ENCODE data around the gene CCSER1. TPM values are rescaled to one million over a fixed set of nuclear protein-coding genes. Genes with fewer than 3 reads are reported as not detected.
"Not testable (repeated sequence)": the region's sequence is repeated elsewhere in the genome, so short reads cannot be mapped to it uniquely, and the experiment has no call there.

The CCSER1 gene
- total RNA-seq, 2 donors from 2014 or later, result 11.8 to 12.5 TPM

DNA sequence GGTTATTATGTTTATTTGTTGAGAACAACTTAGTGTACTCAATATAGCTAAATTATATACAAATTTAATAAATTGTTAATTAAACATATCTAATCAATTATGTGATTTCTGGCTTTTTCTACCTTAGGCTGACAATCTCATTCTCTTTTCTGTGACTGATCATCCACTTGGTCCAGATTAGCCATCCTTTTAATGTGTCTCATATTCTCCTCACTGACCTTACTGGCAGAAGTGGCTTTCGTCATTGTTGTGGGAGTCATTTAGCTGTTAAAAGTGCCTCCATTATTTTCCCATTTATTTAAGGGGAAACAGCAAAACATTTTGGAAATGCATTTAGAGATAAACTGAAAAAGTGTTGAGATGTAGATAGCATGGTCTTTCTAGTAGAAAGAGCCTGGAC, 172.2 kb downstream of the CCSER1 start:
- H3K4me1 ChIP-seq, result no peaks in the 10 kb centered on the region
- no peaks in the 10 kb centered on the region for H3K9me3 ChIP-seq
- no peaks in the 10 kb centered on the region for H3K36me3 ChIP-seq
- no peak for DNase-seq (ENCODE audit: low spot score)
- H3K27me3 ChIP-seq, result no peaks in the 10 kb centered on the region
- no peak overlapping the region for H3K4me3 ChIP-seq
- no peak overlapping the region for H3K27ac ChIP-seq
- no peak for TF ChIP-seq CTCF (IDR thresholded peaks at IDR 0.05)

- no peak overlapping the region for H3K27ac ChIP-seq
- no peaks in the 10 kb centered on the region for H3K4me1 ChIP-seq
- DNase-seq (ENCODE audit: low spot score), result no peak
- H3K4me3 ChIP-seq, result no peak overlapping the region
- no peaks in the 10 kb centered on the region for H3K9me3 ChIP-seq
- no peaks in the 10 kb centered on the region for H3K27me3 ChIP-seq
- H3K36me3 ChIP-seq, result no peaks in the 10 kb centered on the region
- TF ChIP-seq CTCF (IDR thresholded peaks at IDR 0.05), result no peak
These were observed 179.6 kb downstream of the CCSER1 start for GRCh38 chr4:90306810-90307209.

DNA sequence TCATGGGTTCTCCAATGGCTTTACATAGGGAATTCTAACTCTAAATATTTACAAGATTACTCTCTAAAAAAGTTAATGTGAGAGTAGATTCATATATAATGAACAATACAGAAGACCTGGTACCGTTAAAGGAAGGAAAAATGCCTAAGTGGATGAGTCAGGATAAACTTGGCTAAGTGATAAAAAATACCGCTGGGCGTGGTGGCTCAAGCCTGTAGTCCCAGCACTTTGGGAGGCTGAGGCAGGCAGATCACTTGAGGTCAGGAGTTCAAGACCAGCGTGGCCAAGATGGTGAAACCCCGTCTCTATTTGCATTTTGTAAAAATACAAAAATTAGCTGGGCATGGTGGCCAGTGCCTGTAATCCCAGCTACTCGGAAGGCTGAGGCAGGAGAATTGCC, 189.9 kb downstream of the CCSER1 start:
- not testable (repeated sequence) for H3K27ac ChIP-seq; H3K27me3 ChIP-seq; H3K36me3 ChIP-seq; H3K4me1 ChIP-seq; DNase-seq (ENCODE audit: low spot score); H3K9me3 ChIP-seq; H3K4me3 ChIP-seq

DNA sequence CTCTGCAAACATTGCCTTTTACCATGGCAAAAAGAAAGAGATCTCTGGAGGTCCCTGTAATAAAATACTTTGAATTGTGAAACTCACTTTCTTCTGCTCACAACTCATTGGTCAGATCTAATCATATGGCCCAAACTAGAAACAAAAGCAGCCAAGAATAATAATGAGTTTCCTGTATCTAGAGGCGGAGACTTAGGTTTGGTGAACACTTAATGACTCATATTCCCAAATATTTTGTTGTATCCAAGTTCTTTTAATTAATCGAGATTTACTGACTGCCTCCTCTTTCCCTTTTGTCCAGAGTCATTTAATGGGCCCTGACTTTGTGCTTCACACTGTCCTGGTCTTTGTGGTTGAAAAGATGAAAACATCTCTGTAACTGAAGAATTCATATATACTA, 190.6 kb downstream of the CCSER1 start:
- H3K36me3 ChIP-seq, result no peaks in the 10 kb centered on the region
- TF ChIP-seq CTCF (IDR thresholded peaks at IDR 0.05), result no peak
- H3K4me1 ChIP-seq, result peaks cover 0 to 6% of the 10 kb centered on the region in 2 donors
- no peaks in the 10 kb centered on the region for H3K27me3 ChIP-seq
- no peak overlapping the region for H3K4me3 ChIP-seq
- no peaks in the 10 kb centered on the region for H3K9me3 ChIP-seq
- H3K27ac ChIP-seq, result peak overlapping the region in 1 of 2 donors; percentile 56
- no peak for DNase-seq (ENCODE audit: low spot score)

- no peaks in the 10 kb centered on the region for H3K9me3 ChIP-seq
- H3K27ac ChIP-seq, result peak overlapping the region in 1 of 2 donors; percentile 56
- H3K36me3 ChIP-seq, result no peaks in the 10 kb centered on the region
- no peak for TF ChIP-seq CTCF (IDR thresholded peaks at IDR 0.05)
- H3K4me1 ChIP-seq, result peaks cover 0 to 6% of the 10 kb centered on the region in 2 donors
- H3K27me3 ChIP-seq, result no peaks in the 10 kb centered on the region
- H3K4me3 ChIP-seq, result no peak overlapping the region
- DNase-seq (ENCODE audit: low spot score), result no peak
These were observed 191.0 kb downstream of the CCSER1 start for GRCh38 chr4:90318193-90318592.

DNA sequence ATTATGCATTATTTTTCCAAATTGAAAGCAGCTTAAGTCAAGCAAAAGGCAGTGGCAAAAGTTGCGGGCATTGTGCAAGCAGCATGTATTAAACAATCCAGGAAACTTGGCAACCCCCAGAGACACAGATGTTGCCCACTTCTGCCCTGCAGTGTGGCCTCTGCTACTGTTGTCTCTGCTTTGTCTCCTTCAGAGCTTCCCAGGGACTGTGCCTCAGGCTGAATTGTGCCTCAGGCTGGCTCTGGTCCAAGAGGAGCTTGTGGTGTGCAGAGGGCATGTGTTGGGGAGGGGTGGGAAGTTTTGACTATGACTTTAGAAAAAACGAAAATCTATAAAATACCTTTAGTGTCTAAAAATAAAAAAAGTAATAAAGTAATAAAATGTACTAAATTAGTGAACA, 201.4 kb downstream of the CCSER1 start:
- no peak overlapping the region for H3K4me3 ChIP-seq
- H3K4me1 ChIP-seq, result peaks cover 0 to 4% of the 10 kb centered on the region in 2 donors
- no peak for TF ChIP-seq CTCF (IDR thresholded peaks at IDR 0.05)
- H3K27me3 ChIP-seq, result no peaks in the 10 kb centered on the region
- H3K27ac ChIP-seq, result no peak overlapping the region
- no peaks in the 10 kb centered on the region for H3K36me3 ChIP-seq
- DNase-seq (ENCODE audit: low spot score), result no peak
- H3K9me3 ChIP-seq, result no peaks in the 10 kb centered on the region
